Hepatocyte (in vitro differentiated cells): ENCODE results near the gene HSPA4. TPM values are rescaled to one million over a fixed set of nuclear protein-coding genes. Genes with fewer than 3 reads are reported as not detected.
"Not testable (repeated sequence)": the region's sequence is repeated elsewhere in the genome, so short reads cannot be mapped to it uniquely, and the experiment has no call there.

Experiments
- DNase-seq: peaks from one replicate; pipeline ENCODE4 v3.0.0-alpha.2; 2016; ENCODE audit warnings: low spot score
- H2AFZ ChIP-seq: fragments of 200-600 bp; sonication (generic); 2 replicates; pipeline ENCODE4 v1.6.0; 2016; ENCODE audit warnings: antibody characterized with exemption, mild to moderate bottlenecking
- H3K27ac ChIP-seq: fragments of 200-600 bp; sonication (generic); 2 replicates; pipeline ENCODE4 v1.5.1; 2016; ENCODE audit warnings: mild to moderate bottlenecking
- H3K27me3 ChIP-seq: fragments of 200-600 bp; sonication (generic); 2 replicates; pipeline ENCODE4 v1.6.1; 2016
- H3K36me3 ChIP-seq: fragments of 200-600 bp; sonication (generic); replicated peaks from 2 replicates; pipeline ENCODE4 v1.5.1; 2016; ENCODE audit warnings: low read depth; ENCODE audit not compliant: insufficient read depth
- H3K4me1 ChIP-seq: fragments of 200-600 bp; sonication (generic); 2 replicates; pipeline ENCODE4 v1.5.1; 2016; ENCODE audit warnings: mild to moderate bottlenecking, moderate library complexity; ENCODE audit not compliant: insufficient read depth
- H3K4me2 ChIP-seq: fragments of 200-600 bp; sonication (generic); 2 replicates; pipeline ENCODE4 v1.6.0; 2016
- H3K4me3 ChIP-seq: fragments of 200-600 bp; sonication (generic); 2 replicates; pipeline ENCODE4 v1.5.1; 2016; ENCODE audit warnings: mild to moderate bottlenecking
- H3K79me2 ChIP-seq: fragments of 200-600 bp; sonication (generic); 2 replicates; pipeline ENCODE4 v1.6.0; 2017; ENCODE audit warnings: mild to moderate bottlenecking
- H3K9me2 ChIP-seq: fragments of 200-600 bp; sonication (generic); replicated peaks from 2 replicates; pipeline ENCODE4 v1.6.0; 2017; ENCODE audit warnings: mild to moderate bottlenecking; ENCODE audit not compliant: insufficient read depth
- H3K9me3 ChIP-seq: fragments of 200-600 bp; sonication (generic); 2 replicates; pipeline ENCODE4 v1.5.1; 2016; ENCODE audit warnings: low read depth, mild to moderate bottlenecking
- H4K20me1 ChIP-seq: fragments of 200-600 bp; sonication (generic); 2 replicates; pipeline ENCODE4 v1.6.0; 2016; ENCODE audit warnings: mild to moderate bottlenecking; ENCODE audit not compliant: insufficient read depth, poor library complexity, severe bottlenecking
- EZH2 ChIP-seq: fragments of 200-600 bp; sonication (generic); IDR thresholded peaks from 2 replicates; pipeline ENCODE4 v1.6.1; 2016; ENCODE audit warnings: antibody characterized with exemption, mild to moderate bottlenecking, borderline replicate concordance
- EZH2phosphoT487 ChIP-seq: fragments of 200-600 bp; sonication (generic); IDR thresholded peaks from one replicate; pipeline ENCODE4 v1.6.1; 2018; ENCODE audit warnings: antibody characterized with exemption, mild to moderate bottlenecking, low read depth, moderate library complexity; ENCODE audit not compliant: unreplicated experiment, severe bottlenecking
- WGBS: methylation state at CpG from one replicate; pipeline ENCODE4 v1.1.6; 2016; ENCODE audit warnings: low lambda C conversion rate; ENCODE audit errors: missing lambda C conversion rate; 5-methylcytosine and 5-hydroxymethylcytosine counted together
- polyA plus RNA-seq: library from polyadenylated mRNA; unstranded; fragments of >200 nt; fragmentation: Nextera tagmentation; extraction: Ambion mirVana; gene quantifications from 2 replicates; pipeline ENCODE4 v1.2.1, GENCODE V29; 2016
- total RNA-seq: library from RNA; depleted of rRNA; stranded (reverse); fragments of >200 nt; gene quantifications from 2 replicates; pipeline ENCODE4 v1.2.3, GENCODE V29; 2014
- TF ChIP-seq, protein P1 (sequence below): fragments of 200-600 bp; sonication (generic); IDR thresholded peaks from 2 replicates; pipeline ENCODE4 v1.5.1; 2016; ENCODE audit warnings: antibody characterized with exemption, mild to moderate bottlenecking; ENCODE audit not compliant: poor library complexity

Gene HSPA4
- total RNA-seq (110 and 122 TPM in 2 replicates), polyA plus RNA-seq (83.3 and 87.1 TPM in 2 replicates)

DNA sequence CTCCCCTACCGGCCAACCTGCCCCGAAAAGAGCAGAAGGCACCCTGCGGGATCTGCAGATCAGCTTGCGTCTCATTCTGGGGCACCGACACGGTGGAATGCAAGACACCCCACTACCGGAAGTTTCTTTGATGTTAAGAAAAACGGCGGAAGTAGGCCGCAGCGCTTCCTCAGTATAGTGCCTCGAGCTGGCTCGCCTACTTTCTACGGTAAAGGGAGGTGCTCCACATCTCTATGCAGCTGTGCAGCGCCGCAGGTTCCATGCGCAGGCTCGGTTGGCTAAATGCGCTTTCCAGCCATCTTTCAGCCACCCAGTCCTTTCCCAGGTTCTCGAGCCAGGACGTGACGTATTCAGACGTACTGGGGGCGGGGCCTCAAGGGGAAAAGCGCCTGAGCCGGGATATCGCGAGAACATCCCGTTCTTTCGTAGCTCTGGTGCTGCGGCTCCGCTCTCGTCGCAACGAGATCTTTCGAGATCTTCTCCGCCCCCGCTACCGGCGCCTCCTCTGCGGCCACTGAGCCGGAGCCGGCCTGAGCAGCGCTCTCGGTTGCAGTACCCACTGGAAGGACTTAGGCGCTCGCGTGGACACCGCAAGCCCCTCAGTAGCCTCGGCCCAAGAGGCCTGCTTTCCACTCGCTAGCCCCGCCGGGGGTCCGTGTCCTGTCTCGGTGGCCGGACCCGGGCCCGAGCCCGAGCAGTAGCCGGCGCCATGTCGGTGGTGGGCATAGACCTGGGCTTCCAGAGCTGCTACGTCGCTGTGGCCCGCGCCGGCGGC lies at the start of gene HSPA4:
HSPA4 (plus strand) TSS at position 472 of the 775 bp plus-strand sequence; CDS start at position 710, 238 bp downstream.
- peaks cover 55% of the 10 kb centered on the region for H3K79me2 ChIP-seq
- peaks cover 35% of the 10 kb centered on the region for H3K4me1 ChIP-seq
- H3K36me3 ChIP-seq = no peaks in the 10 kb centered on the region
- WGBS = 1% methylated on average over 64 of the region's 68 CpGs
- H2AFZ ChIP-seq = peak within 1 kb of the TSS; percentile 51
- peak within 1 kb of the TSS; percentile 86 for H3K4me3 ChIP-seq
- peak within 1 kb of the TSS; percentile 82 for H3K4me2 ChIP-seq
- peak; percentile 99 for DNase-seq
- TF ChIP-seq EZH2 = no peak
- TF ChIP-seq, protein P1, sequence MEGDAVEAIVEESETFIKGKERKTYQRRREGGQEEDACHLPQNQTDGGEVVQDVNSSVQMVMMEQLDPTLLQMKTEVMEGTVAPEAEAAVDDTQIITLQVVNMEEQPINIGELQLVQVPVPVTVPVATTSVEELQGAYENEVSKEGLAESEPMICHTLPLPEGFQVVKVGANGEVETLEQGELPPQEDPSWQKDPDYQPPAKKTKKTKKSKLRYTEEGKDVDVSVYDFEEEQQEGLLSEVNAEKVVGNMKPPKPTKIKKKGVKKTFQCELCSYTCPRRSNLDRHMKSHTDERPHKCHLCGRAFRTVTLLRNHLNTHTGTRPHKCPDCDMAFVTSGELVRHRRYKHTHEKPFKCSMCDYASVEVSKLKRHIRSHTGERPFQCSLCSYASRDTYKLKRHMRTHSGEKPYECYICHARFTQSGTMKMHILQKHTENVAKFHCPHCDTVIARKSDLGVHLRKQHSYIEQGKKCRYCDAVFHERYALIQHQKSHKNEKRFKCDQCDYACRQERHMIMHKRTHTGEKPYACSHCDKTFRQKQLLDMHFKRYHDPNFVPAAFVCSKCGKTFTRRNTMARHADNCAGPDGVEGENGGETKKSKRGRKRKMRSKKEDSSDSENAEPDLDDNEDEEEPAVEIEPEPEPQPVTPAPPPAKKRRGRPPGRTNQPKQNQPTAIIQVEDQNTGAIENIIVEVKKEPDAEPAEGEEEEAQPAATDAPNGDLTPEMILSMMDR = no peak
- no peak for TF ChIP-seq EZH2phosphoT487
- H4K20me1 ChIP-seq = peaks cover 35% of the 10 kb centered on the region
- H3K9me2 ChIP-seq = no peaks in the 10 kb centered on the region
- no peaks in the 10 kb centered on the region for H3K27me3 ChIP-seq
- H3K27ac ChIP-seq = peak within 1 kb of the TSS; percentile 97
- H3K9me3 ChIP-seq = no peaks in the 10 kb centered on the region

DNA sequence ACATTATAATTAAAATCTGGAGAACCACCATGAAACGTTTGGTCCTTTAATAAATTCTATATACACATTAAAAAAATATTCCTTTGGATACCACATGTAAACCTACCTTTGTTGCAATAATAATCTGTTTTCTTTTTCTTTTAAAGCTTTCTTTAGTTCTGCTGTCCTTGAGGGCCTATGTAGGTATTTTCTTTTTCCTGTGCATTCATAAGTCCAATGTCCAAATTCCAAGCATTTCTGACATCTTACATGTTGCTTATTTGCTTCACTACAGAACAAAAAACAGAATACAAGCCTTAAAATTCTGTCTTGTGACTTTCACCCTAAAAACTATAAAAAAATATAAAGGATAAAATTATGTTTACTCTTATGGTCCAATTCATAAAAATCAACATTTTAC lies 45.2 kb upstream of the HSPA4 start:
- Histone ChIP-seq H3K4me3 (no peak overlapping the region), H3K9me2 (no peaks in the 10 kb centered on the region), H3K9me3 (no peaks in the 10 kb centered on the region), H4K20me1 (no peaks in the 10 kb centered on the region), H2AFZ (no peak overlapping the region), H3K4me2 (no peak overlapping the region), H3K27ac (peak overlapping the region; percentile 52), H3K79me2 (peaks cover 15% of the 10 kb centered on the region), H3K4me1 (no peaks in the 10 kb centered on the region), H3K27me3 (no peaks in the 10 kb centered on the region), H3K36me3 (no peaks in the 10 kb centered on the region)
- TF ChIP-seq EZH2 (no peak), EZH2phosphoT487 (no peak)
- TF ChIP-seq, protein P1 = no peak
- WGBS = 88% methylated on average over 1 of the region's 1 CpG
- DNase-seq = no peak

DNA sequence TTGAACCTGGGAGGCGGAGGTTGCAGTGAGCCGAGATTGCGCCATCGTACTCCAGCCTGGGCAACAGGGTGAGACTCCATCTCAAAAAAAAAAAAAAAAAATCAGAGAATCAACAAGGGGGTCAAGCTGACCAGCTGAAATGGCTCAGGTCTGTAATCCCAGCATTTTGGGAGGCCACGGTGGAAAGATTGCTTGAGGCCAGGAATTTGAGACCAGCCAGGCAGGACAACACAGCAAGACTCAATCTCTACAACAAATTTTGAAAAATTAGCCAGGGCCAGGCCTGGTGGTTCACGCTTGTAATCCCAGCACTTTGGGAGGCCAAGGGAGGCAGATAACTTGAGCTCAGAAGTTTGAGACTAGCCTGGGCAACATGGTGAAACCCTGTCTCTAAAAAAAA lies 43.4 kb upstream of the HSPA4 start:
- DNase-seq, H3K27ac ChIP-seq, H3K4me1 ChIP-seq, H3K27me3 ChIP-seq, H3K9me3 ChIP-seq, H3K4me2 ChIP-seq, H3K36me3 ChIP-seq, H3K9me2 ChIP-seq, H3K4me3 ChIP-seq, H2AFZ ChIP-seq, H4K20me1 ChIP-seq: not testable (repeated sequence)
- WGBS = 96% methylated on average over 4 of the region's 6 CpGs
- H3K79me2 ChIP-seq = peaks cover 28% of the 10 kb centered on the region

DNA sequence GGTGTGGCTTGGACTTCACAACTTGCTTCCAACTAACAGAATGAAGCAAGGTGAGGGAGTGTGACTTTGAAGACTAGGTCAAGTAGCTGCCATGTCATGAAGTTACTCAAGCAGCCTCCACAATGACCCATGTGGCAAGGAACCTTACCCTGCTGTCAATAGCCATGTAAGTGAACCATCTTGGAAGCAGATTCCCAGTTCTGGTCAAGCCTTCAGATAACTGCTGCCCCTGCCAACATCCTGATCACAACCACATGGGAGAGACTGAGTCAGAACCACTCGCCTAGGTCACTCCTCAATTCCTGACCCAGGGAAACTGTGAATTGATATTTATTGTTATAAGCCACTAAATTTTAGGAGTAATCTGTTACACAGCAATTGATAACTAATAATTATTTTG lies 36.3 kb upstream of the HSPA4 start:
- Histone ChIP-seq H3K9me2 (no peaks in the 10 kb centered on the region), H3K4me3 (no peak overlapping the region), H3K36me3 (no peaks in the 10 kb centered on the region), H3K27me3 (no peaks in the 10 kb centered on the region), H3K79me2 (peaks cover 71% of the 10 kb centered on the region), H3K4me2 (no peak overlapping the region), H2AFZ (no peak overlapping the region), H3K27ac (no peak overlapping the region), H3K9me3 (no peaks in the 10 kb centered on the region), H3K4me1 (no peaks in the 10 kb centered on the region), H4K20me1 (no peaks in the 10 kb centered on the region)
- DNase-seq = no peak
- 94% methylated on average over 1 of the region's 1 CpG for WGBS
- TF ChIP-seq EZH2 (no peak), EZH2phosphoT487 (no peak)
- TF ChIP-seq, protein P1 = no peak
